ENCODE results near the gene TMPRSS3. TPM values are rescaled to one million over a fixed set of nuclear protein-coding genes. Genes with fewer than 3 reads are reported as not detected.

Gene TMPRSS3
- total and polyA plus RNA-seq, 2 donors (not counting 1 experiment from before 2014, with no cell fraction given), result 0.10 to 0.12 TPM

DNA sequence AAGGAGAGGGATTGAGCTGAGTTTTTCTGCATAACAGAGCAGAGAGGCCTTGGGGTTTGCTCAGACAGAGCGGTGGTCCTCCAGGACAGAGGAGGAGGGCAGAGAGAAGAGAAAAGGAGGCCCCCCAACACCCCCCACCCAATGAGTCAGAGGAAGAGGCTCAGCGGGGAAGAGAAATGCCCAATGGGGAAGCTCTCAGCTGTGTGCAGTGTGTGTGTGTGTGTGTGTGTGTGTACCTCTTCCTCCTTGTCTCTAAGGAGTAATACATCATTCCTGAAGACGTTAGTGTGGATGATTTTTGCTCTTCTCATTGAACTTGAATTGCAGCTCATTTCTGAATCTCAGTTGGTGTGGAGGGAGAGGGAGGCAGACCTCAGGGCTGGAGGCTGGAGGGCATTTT is 8.7 kb downstream of the TMPRSS3 start:
- DNase-seq (no peak), ATAC-seq (ENCODE audit: low read depth) (no peak)
- Mint-ChIP-seq H3K4me3 (no peak overlapping the region), H3K9me3 (ENCODE audit: insufficient read depth) (peaks cover 8% of the 10 kb centered on the region), H3K27me3 (peaks cover 15% of the 10 kb centered on the region), H3K4me1 (peaks cover 47% of the 10 kb centered on the region), H3K27ac (no peak overlapping the region)
- Histone ChIP-seq H3K4me2 (replicated peaks; ENCODE audit: low read depth, low read length, poor library complexity, severe bottlenecking) (no peak overlapping the region), H3K9ac (ENCODE audit: low read length) (no peak overlapping the region), H4K20me1 (ENCODE audit: control insufficient read depth, insufficient read depth, low read length, poor library complexity, severe bottlenecking) (no peaks in the 10 kb centered on the region), H3K27ac (ENCODE audit: low read length in 2 of 2) (no peak overlapping the region), H3K36me3 (replicated peaks in 1 of 2; ENCODE audit: control extremely low read depth in 1 of 2, control insufficient read depth in 1 of 2, extremely low read depth in 1 of 2, insufficient read depth in 2 of 2, low read length in 1 of 2) (no peaks in the 10 kb centered on the region), H3K4me3 (ENCODE audit: control extremely low read depth in 1 of 5, extremely low read depth in 1 of 5, insufficient read depth in 1 of 5, low read depth in 2 of 5, low read length in 4 of 5) (no peak overlapping the region), H3K27me3 (replicated peaks in 1 of 4; ENCODE audit: control extremely low read depth in 1 of 4, control insufficient read depth in 3 of 4, insufficient read depth in 4 of 4, low read length in 3 of 4) (peaks cover 0 to 4% (median 0%) of the 10 kb centered on the region in 4 experiments), H2AFZ (ENCODE audit: insufficient read depth, low read depth, low read length, poor library complexity, severe bottlenecking) (no peak overlapping the region), H3K9me3 (ENCODE audit: control extremely low read depth in 1 of 3, control insufficient read depth in 2 of 3, insufficient read depth in 1 of 3, low read length in 2 of 3) (peaks cover 2 to 29% (median 7%) of the 10 kb centered on the region in 3 donors), H3K4me1 (ENCODE audit: control insufficient read depth in 2 of 2, insufficient read depth in 2 of 2, low read length in 2 of 2) (peaks cover 12 to 25% of the 10 kb centered on the region in 2 donors), H3K79me2 (ENCODE audit: control insufficient read depth, insufficient read depth, low read length) (no peaks in the 10 kb centered on the region)
- TF ChIP-seq, protein P1, sequence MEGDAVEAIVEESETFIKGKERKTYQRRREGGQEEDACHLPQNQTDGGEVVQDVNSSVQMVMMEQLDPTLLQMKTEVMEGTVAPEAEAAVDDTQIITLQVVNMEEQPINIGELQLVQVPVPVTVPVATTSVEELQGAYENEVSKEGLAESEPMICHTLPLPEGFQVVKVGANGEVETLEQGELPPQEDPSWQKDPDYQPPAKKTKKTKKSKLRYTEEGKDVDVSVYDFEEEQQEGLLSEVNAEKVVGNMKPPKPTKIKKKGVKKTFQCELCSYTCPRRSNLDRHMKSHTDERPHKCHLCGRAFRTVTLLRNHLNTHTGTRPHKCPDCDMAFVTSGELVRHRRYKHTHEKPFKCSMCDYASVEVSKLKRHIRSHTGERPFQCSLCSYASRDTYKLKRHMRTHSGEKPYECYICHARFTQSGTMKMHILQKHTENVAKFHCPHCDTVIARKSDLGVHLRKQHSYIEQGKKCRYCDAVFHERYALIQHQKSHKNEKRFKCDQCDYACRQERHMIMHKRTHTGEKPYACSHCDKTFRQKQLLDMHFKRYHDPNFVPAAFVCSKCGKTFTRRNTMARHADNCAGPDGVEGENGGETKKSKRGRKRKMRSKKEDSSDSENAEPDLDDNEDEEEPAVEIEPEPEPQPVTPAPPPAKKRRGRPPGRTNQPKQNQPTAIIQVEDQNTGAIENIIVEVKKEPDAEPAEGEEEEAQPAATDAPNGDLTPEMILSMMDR (IDR thresholded peaks at IDR 0.05), result no peak
- TF ChIP-seq EZH2 (IDR thresholded peaks at IDR 0.05; ENCODE audit: borderline replicate concordance, insufficient read depth, low read depth, low read length, poor library complexity, severe bottlenecking), result no peak
- POLR2A ChIA-PET, result no interaction called here
- intact Hi-C loops (cut with micrococcal nuclease), result no loop called here
- CTCF ChIA-PET, result interaction anchor here (0.9 kb wide), 1 partner anchor 223 kb away, joined by 3 read pairs; no protein-coding TSS in a partner anchor
- no CpG with 5 or more reads among the region's 3 CpGs for WGBS (ENCODE audit: insufficient coverage)

DNA sequence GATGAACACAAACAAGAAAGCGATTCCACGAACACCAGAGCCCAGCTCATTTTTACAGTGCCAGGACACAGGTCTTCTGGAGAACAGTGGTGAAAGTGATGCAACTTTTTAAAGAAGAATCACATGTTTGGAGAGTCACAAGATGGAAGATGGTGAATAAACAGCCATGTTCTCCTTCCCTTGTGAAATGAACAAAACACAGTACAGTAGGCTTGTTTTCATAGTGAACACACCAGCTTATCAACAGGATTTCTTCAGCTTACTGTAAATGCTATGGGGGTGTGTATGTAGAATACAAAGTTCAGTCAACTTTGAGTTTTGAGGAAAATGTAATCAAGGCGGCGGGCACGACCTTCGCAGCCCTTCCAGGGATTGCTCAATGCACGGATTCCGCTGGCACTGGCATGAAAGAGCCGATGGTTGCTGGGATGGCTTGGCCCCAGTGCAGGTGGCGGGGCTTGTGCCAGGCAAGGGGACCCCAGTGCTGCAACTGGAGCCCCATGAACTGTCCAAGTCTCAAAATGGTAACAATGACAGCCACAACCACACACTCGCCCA is 9.7 kb downstream of the TMPRSS3 start:
- TF ChIP-seq EZH2 (IDR thresholded peaks at IDR 0.05; ENCODE audit: borderline replicate concordance, insufficient read depth, low read depth, low read length, poor library complexity, severe bottlenecking), result no peak
- H4K20me1 ChIP-seq (ENCODE audit: control insufficient read depth, insufficient read depth, low read length, poor library complexity, severe bottlenecking), result no peaks in the 10 kb centered on the region
- peaks cover 2 to 39% (median 18%) of the 10 kb centered on the region in 3 donors for H3K9me3 ChIP-seq (ENCODE audit: control extremely low read depth in 1 of 3, control insufficient read depth in 2 of 3, insufficient read depth in 1 of 3, low read length in 2 of 3)
- Mint-ChIP-seq H3K27me3 (peaks cover 15% of the 10 kb centered on the region), H3K4me1 (peaks cover 45% of the 10 kb centered on the region), H3K27ac (no peak overlapping the region), H3K4me3 (no peak overlapping the region), H3K9me3 (ENCODE audit: insufficient read depth) (peaks cover 14% of the 10 kb centered on the region)
- no peak overlapping the region for H3K9ac ChIP-seq (ENCODE audit: low read length)
- H3K27ac ChIP-seq (ENCODE audit: low read length in 2 of 2), result no peak overlapping the region
- H3K36me3 ChIP-seq (replicated peaks in 1 of 2; ENCODE audit: control extremely low read depth in 1 of 2, control insufficient read depth in 1 of 2, extremely low read depth in 1 of 2, insufficient read depth in 2 of 2, low read length in 1 of 2), result no peaks in the 10 kb centered on the region
- CTCF ChIA-PET, result no interaction called here
- no peak overlapping the region for H2AFZ ChIP-seq (ENCODE audit: insufficient read depth, low read depth, low read length, poor library complexity, severe bottlenecking)
- H3K79me2 ChIP-seq (ENCODE audit: control insufficient read depth, insufficient read depth, low read length), result no peaks in the 10 kb centered on the region
- 94% methylated on average over 10 of the region's 11 CpGs for whole genome bisulfite sequencing (ENCODE audit: insufficient coverage)
- POLR2A ChIA-PET, result no interaction called here
- no peak overlapping the region for H3K4me3 ChIP-seq (ENCODE audit: control extremely low read depth in 1 of 5, extremely low read depth in 1 of 5, insufficient read depth in 1 of 5, low read depth in 2 of 5, low read length in 4 of 5)
- no peak overlapping the region for H3K4me2 ChIP-seq (replicated peaks; ENCODE audit: low read depth, low read length, poor library complexity, severe bottlenecking)
- peaks cover 12 to 25% of the 10 kb centered on the region in 2 donors for H3K4me1 ChIP-seq (ENCODE audit: control insufficient read depth in 2 of 2, insufficient read depth in 2 of 2, low read length in 2 of 2)
- intact Hi-C loops (cut with micrococcal nuclease), result no loop called here
- peaks cover 0 to 4% (median 0%) of the 10 kb centered on the region in 4 experiments for H3K27me3 ChIP-seq (replicated peaks in 1 of 4; ENCODE audit: control extremely low read depth in 1 of 4, control insufficient read depth in 3 of 4, insufficient read depth in 4 of 4, low read length in 3 of 4)
- ATAC-seq (ENCODE audit: low read depth), result no peak
- no peak for DNase-seq

Data from B cell (primary cell).